Hepatocyte (in vitro differentiated cells): Measurements from ENCODE around the gene TRIM29. TPM values are rescaled to one million over a fixed set of nuclear protein-coding genes. Genes with fewer than 3 reads are reported as not detected.

Source experiments
- DNase-seq: peaks from one replicate; pipeline ENCODE4 v3.0.0-alpha.2; 2016; ENCODE audit warnings: low spot score
- H2AFZ ChIP-seq: fragments of 200-600 bp; sonication (generic); 2 replicates; pipeline ENCODE4 v1.6.0; 2016; ENCODE audit warnings: antibody characterized with exemption, mild to moderate bottlenecking
- H3K27ac ChIP-seq: fragments of 200-600 bp; sonication (generic); 2 replicates; pipeline ENCODE4 v1.5.1; 2016; ENCODE audit warnings: mild to moderate bottlenecking
- H3K27me3 ChIP-seq: fragments of 200-600 bp; sonication (generic); 2 replicates; pipeline ENCODE4 v1.6.1; 2016
- H3K36me3 ChIP-seq: fragments of 200-600 bp; sonication (generic); replicated peaks from 2 replicates; pipeline ENCODE4 v1.5.1; 2016; ENCODE audit warnings: low read depth; ENCODE audit not compliant: insufficient read depth
- H3K4me1 ChIP-seq: fragments of 200-600 bp; sonication (generic); 2 replicates; pipeline ENCODE4 v1.5.1; 2016; ENCODE audit warnings: mild to moderate bottlenecking, moderate library complexity; ENCODE audit not compliant: insufficient read depth
- H3K4me2 ChIP-seq: fragments of 200-600 bp; sonication (generic); 2 replicates; pipeline ENCODE4 v1.6.0; 2016
- H3K4me3 ChIP-seq: fragments of 200-600 bp; sonication (generic); 2 replicates; pipeline ENCODE4 v1.5.1; 2016; ENCODE audit warnings: mild to moderate bottlenecking
- H3K79me2 ChIP-seq: fragments of 200-600 bp; sonication (generic); 2 replicates; pipeline ENCODE4 v1.6.0; 2017; ENCODE audit warnings: mild to moderate bottlenecking
- H3K9me2 ChIP-seq: fragments of 200-600 bp; sonication (generic); replicated peaks from 2 replicates; pipeline ENCODE4 v1.6.0; 2017; ENCODE audit warnings: mild to moderate bottlenecking; ENCODE audit not compliant: insufficient read depth
- H3K9me3 ChIP-seq: fragments of 200-600 bp; sonication (generic); 2 replicates; pipeline ENCODE4 v1.5.1; 2016; ENCODE audit warnings: low read depth, mild to moderate bottlenecking
- H4K20me1 ChIP-seq: fragments of 200-600 bp; sonication (generic); 2 replicates; pipeline ENCODE4 v1.6.0; 2016; ENCODE audit warnings: mild to moderate bottlenecking; ENCODE audit not compliant: insufficient read depth, poor library complexity, severe bottlenecking
- CTCF ChIP-seq: fragments of 200-600 bp; sonication (generic); IDR thresholded peaks from 2 replicates; pipeline ENCODE4 v1.5.1; 2016; ENCODE audit warnings: antibody characterized with exemption, mild to moderate bottlenecking; ENCODE audit not compliant: poor library complexity
- EZH2 ChIP-seq: fragments of 200-600 bp; sonication (generic); IDR thresholded peaks from 2 replicates; pipeline ENCODE4 v1.6.1; 2016; ENCODE audit warnings: antibody characterized with exemption, mild to moderate bottlenecking, borderline replicate concordance
- EZH2phosphoT487 ChIP-seq: fragments of 200-600 bp; sonication (generic); IDR thresholded peaks from one replicate; pipeline ENCODE4 v1.6.1; 2018; ENCODE audit warnings: antibody characterized with exemption, mild to moderate bottlenecking, low read depth, moderate library complexity; ENCODE audit not compliant: unreplicated experiment, severe bottlenecking
- WGBS: methylation state at CpG from one replicate; pipeline ENCODE4 v1.1.6; 2016; ENCODE audit warnings: low lambda C conversion rate; ENCODE audit errors: missing lambda C conversion rate; 5-methylcytosine and 5-hydroxymethylcytosine counted together
- polyA plus RNA-seq: library from polyadenylated mRNA; unstranded; fragments of >200 nt; fragmentation: Nextera tagmentation; extraction: Ambion mirVana; gene quantifications from 2 replicates; pipeline ENCODE4 v1.2.1, GENCODE V29; 2016
- total RNA-seq: library from RNA; depleted of rRNA; stranded (reverse); fragments of >200 nt; gene quantifications from 2 replicates; pipeline ENCODE4 v1.2.3, GENCODE V29; 2014

The TRIM29 gene
- total and polyA plus RNA-seq, 2 experiments from 2014 or later = 7.7 to 8.5 TPM

GRCh38 chr11:120160436-120160835 is 22.5 kb upstream of the TRIM29 start:
- Histone ChIP-seq H3K36me3 (no peaks in the 10 kb centered on the region), H3K4me2 (no peak overlapping the region), H3K9me3 (no peaks in the 10 kb centered on the region), H4K20me1 (no peaks in the 10 kb centered on the region), H3K27ac (no peak overlapping the region), H3K79me2 (no peaks in the 10 kb centered on the region), H3K27me3 (no peaks in the 10 kb centered on the region), H3K9me2 (no peaks in the 10 kb centered on the region), H2AFZ (no peak overlapping the region), H3K4me3 (no peak overlapping the region), H3K4me1 (no peaks in the 10 kb centered on the region)
- no peak for DNase-seq
- 81% methylated on average over 1 of the region's 1 CpG for WGBS
- TF ChIP-seq EZH2phosphoT487 (no peak), CTCF (no peak), EZH2 (no peak)

- Histone ChIP-seq H3K4me3 (no peak overlapping the region), H2AFZ (no peak overlapping the region), H3K4me2 (no peak overlapping the region), H3K4me1 (no peaks in the 10 kb centered on the region), H3K79me2 (no peaks in the 10 kb centered on the region), H3K27me3 (peaks cover 3% of the 10 kb centered on the region), H3K9me3 (no peaks in the 10 kb centered on the region), H3K9me2 (no peaks in the 10 kb centered on the region), H3K36me3 (no peaks in the 10 kb centered on the region), H4K20me1 (no peaks in the 10 kb centered on the region), H3K27ac (no peak overlapping the region)
- WGBS = 69% methylated on average over 2 of the region's 2 CpGs
- no peak for TF ChIP-seq CTCF
- no peak for TF ChIP-seq EZH2phosphoT487
- no peak for TF ChIP-seq EZH2
- DNase-seq = no peak
These were observed 15.3 kb upstream of the TRIM29 start for GRCh38 chr11:120153221-120153620.

- no peaks in the 10 kb centered on the region for H3K36me3 ChIP-seq
- no peaks in the 10 kb centered on the region for H3K4me1 ChIP-seq
- no peaks in the 10 kb centered on the region for H4K20me1 ChIP-seq
- no peak overlapping the region for H3K4me3 ChIP-seq
- 91% methylated on average over 1 of the region's 1 CpG for WGBS
- H3K9me2 ChIP-seq = no peaks in the 10 kb centered on the region
- H3K4me2 ChIP-seq = no peak overlapping the region
- H3K27me3 ChIP-seq = peaks cover 6% of the 10 kb centered on the region
- no peaks in the 10 kb centered on the region for H3K79me2 ChIP-seq
- no peak overlapping the region for H3K27ac ChIP-seq
- DNase-seq = no peak
- no peak for TF ChIP-seq EZH2phosphoT487
- TF ChIP-seq CTCF = no peak
- TF ChIP-seq EZH2 = no peak
- H2AFZ ChIP-seq = no peak overlapping the region
- H3K9me3 ChIP-seq = no peaks in the 10 kb centered on the region
These were observed 13.6 kb upstream of the TRIM29 start for GRCh38 chr11:120151536-120151935.

- no peak for DNase-seq
- Histone ChIP-seq H3K9me3 (no peaks in the 10 kb centered on the region), H3K4me3 (no peak overlapping the region), H2AFZ (no peak overlapping the region), H3K27ac (no peak overlapping the region), H3K27me3 (peaks cover 6% of the 10 kb centered on the region), H4K20me1 (no peaks in the 10 kb centered on the region), H3K4me1 (no peaks in the 10 kb centered on the region), H3K4me2 (no peak overlapping the region), H3K79me2 (no peaks in the 10 kb centered on the region), H3K9me2 (no peaks in the 10 kb centered on the region), H3K36me3 (no peaks in the 10 kb centered on the region)
- TF ChIP-seq EZH2phosphoT487 (no peak), EZH2 (no peak), CTCF (no peak)
- 86% methylated on average over 3 of the region's 3 CpGs for WGBS
These were observed 11.3 kb upstream of the TRIM29 start for GRCh38 chr11:120149246-120149645.
